Neural cell (in vitro differentiated cells): ENCODE results near the gene DOHH. TPM values are rescaled to one million over a fixed set of nuclear protein-coding genes. Genes with fewer than 3 reads are reported as not detected.

Experiments
- H2AFZ ChIP-seq: fragments of 200-600, 300-800 bp; sonication (generic), shearing (Covaris generic); 2 replicates; pipeline ENCODE4 v1.6.0; 2014; ENCODE audit warnings: low read depth, mild to moderate bottlenecking, antibody characterized with exemption, low read length, moderate library complexity
- H3F3A ChIP-seq: fragments of 200-600 bp; shearing (Covaris generic); 2 replicates; pipeline ENCODE4 v1.6.1; 2016; ENCODE audit warnings: mild to moderate bottlenecking, moderate library complexity, mixed read lengths, antibody characterized with exemption, low read length; ENCODE audit not compliant: insufficient read depth, poor library complexity, severe bottlenecking
- H3K27ac ChIP-seq: fragments of 200-600, 300-800 bp; sonication (generic), shearing (Covaris generic); 2 replicates; pipeline ENCODE4 v1.5.1; 2014; ENCODE audit warnings: mild to moderate bottlenecking, low read length, moderate library complexity
- H3K27me3 ChIP-seq: fragments of 300-800, 200-600 bp; sonication (generic), shearing (Covaris generic); 2 replicates; pipeline ENCODE4 v1.6.0; 2014; ENCODE audit warnings: mild to moderate bottlenecking, low read depth, low read length, moderate library complexity; ENCODE audit not compliant: insufficient read depth
- H3K36me3 ChIP-seq: fragments of 300-800, 200-600 bp; sonication (generic), shearing (Covaris generic); 2 replicates; pipeline ENCODE4 v1.5.1; 2014; ENCODE audit warnings: mild to moderate bottlenecking, antibody characterized with exemption, low read length, moderate library complexity; ENCODE audit not compliant: insufficient read depth
- H3K4me2 ChIP-seq: fragments of 300-800, 200-600 bp; sonication (generic), shearing (Covaris generic); 2 replicates; pipeline ENCODE4 v1.6.0; 2014; ENCODE audit warnings: mild to moderate bottlenecking, low read length
- H3K4me3 ChIP-seq: fragments of 300-800, 200-600 bp; sonication (generic), shearing (Covaris generic); 2 replicates; pipeline ENCODE4 v1.5.1; 2014; ENCODE audit warnings: mild to moderate bottlenecking, low read length, moderate library complexity
- H3K79me2 ChIP-seq: fragments of 200-600 bp; shearing (Covaris generic); replicated peaks from 2 replicates; pipeline ENCODE4 v1.6.0; 2014; ENCODE audit warnings: mild to moderate bottlenecking, low read length, moderate library complexity; ENCODE audit not compliant: insufficient read depth
- H3K9ac ChIP-seq: fragments of 300-800, 200-600 bp; sonication (generic), shearing (Covaris generic); 2 replicates; pipeline ENCODE4 v1.6.1; 2016; ENCODE audit warnings: mild to moderate bottlenecking, low read length, mixed read lengths
- H3K9me2 ChIP-seq: fragments of 200-600 bp; shearing (Covaris generic); 2 replicates; pipeline ENCODE4 v1.6.1; 2016; ENCODE audit warnings: mild to moderate bottlenecking, low read length, mixed read lengths; ENCODE audit not compliant: insufficient read depth
- H3K9me3 ChIP-seq: fragments of 200-600, 300-800 bp; sonication (generic), shearing (Covaris generic); 2 replicates; pipeline ENCODE4 v1.6.1; 2016; ENCODE audit warnings: mild to moderate bottlenecking, mixed run types, low read length, moderate library complexity, mixed read lengths
- H4K20me1 ChIP-seq: fragments of 200-600 bp; shearing (Covaris generic); 2 replicates; pipeline ENCODE4 v1.6.1; 2016; ENCODE audit warnings: mild to moderate bottlenecking, mixed run types; ENCODE audit not compliant: insufficient read depth
- EP300 ChIP-seq: fragments of 450-650 bp; conservative IDR thresholded peaks from 2 replicates; pipeline ENCODE4 v1.6.1; 2014; ENCODE audit warnings: antibody characterized with exemption, mild to moderate bottlenecking, moderate library complexity; ENCODE audit not compliant: poor library complexity, severe bottlenecking
- EZH2 ChIP-seq: fragments of 200-600, 300-800 bp; shearing (Covaris generic), sonication (generic); IDR thresholded peaks from 2 replicates; pipeline ENCODE4 v1.6.1; 2014; ENCODE audit warnings: antibody characterized with exemption, low read length, borderline replicate concordance, mild to moderate bottlenecking; ENCODE audit not compliant: insufficient read depth, poor library complexity, severe bottlenecking
- MXI1 ChIP-seq: fragments of 450-650 bp; conservative IDR thresholded peaks from 2 replicates; pipeline ENCODE4 v1.6.1; 2014; ENCODE audit warnings: antibody characterized with exemption, mild to moderate bottlenecking; ENCODE audit not compliant: poor library complexity, severe bottlenecking
- POLR2AphosphoS5 ChIP-seq: IDR thresholded peaks from 2 replicates; pipeline ENCODE4 v1.6.1; 2012
- RAD21 ChIP-seq: fragments of 450-650 bp; conservative IDR thresholded peaks from 2 replicates; pipeline ENCODE4 v1.6.1; 2014; ENCODE audit warnings: antibody characterized with exemption, mild to moderate bottlenecking, moderate library complexity
- REST ChIP-seq: IDR thresholded peaks from 2 replicates; pipeline ENCODE4 v1.6.1; 2012; ENCODE audit warnings: borderline replicate concordance
- SMC3 ChIP-seq: fragments of 450-650 bp; conservative IDR thresholded peaks from 2 replicates; pipeline ENCODE4 v1.6.1; 2014; ENCODE audit warnings: antibody characterized with exemption, mild to moderate bottlenecking, moderate library complexity; ENCODE audit not compliant: poor library complexity
- TAF1 ChIP-seq: IDR thresholded peaks from 2 replicates; pipeline ENCODE4 v1.6.1; 2012; ENCODE audit warnings: low read depth
- polyA plus RNA-seq: library from polyadenylated mRNA; depleted of rRNA; stranded (reverse); fragments of >200 nt; gene quantifications from 2 replicates; pipeline ENCODE4 v1.2.3, GENCODE V29; 2014
- TF ChIP-seq, protein P1 (sequence below): fragments of 450-650 bp; IDR thresholded peaks from 2 replicates; pipeline ENCODE4 v1.5.1; 2014; ENCODE audit warnings: antibody characterized with exemption, mild to moderate bottlenecking, moderate library complexity; ENCODE audit not compliant: poor library complexity, severe bottlenecking

Gene DOHH
- polyA plus RNA-seq, 1 donor from 2014 or later = 20.3 TPM

DNA sequence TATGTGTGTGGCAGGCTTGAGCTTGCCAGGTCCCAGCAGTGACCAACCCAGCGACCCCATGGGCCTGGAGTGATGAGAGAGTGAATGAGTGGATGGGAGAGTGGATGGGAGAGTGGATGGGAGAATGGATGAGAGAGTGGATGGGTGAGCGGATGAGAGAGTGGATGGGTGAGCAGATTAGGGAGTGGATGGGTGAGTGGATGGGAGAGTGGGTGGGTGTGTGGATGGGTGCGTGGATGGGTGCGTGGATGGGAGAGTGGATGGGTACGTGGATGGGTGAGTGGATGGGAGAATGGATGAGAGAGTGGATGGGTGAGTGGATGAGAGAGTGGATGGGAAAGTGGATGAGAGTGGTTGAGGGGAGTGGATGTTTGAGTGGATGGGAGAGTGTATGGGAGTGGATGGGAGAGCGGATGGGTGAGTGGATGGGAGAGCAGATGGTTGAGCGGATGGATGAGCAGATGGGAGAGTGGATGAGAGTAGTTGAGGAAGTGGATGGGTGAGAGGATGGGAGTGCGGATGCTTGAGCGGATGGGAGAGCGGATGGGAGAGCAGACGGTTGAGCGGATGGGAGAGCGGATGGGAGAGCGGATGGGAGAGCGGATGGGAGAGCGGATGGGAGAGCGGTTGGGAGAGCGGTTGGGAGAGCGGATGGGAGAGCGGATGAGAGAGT lies 28.2 kb upstream of the DOHH start:
- Histone ChIP-seq H3K36me3 (peaks cover 4% of the 10 kb centered on the region), H2AFZ (no peak overlapping the region), H3K27me3 (no peaks in the 10 kb centered on the region), H3K9me3 (no peaks in the 10 kb centered on the region), H3K4me3 (no peak overlapping the region), H3K9me2 (no peaks in the 10 kb centered on the region), H3F3A (no peaks in the 10 kb centered on the region), H3K27ac (no peak overlapping the region), H3K4me2 (no peak overlapping the region), H4K20me1 (no peaks in the 10 kb centered on the region), H3K9ac (no peak overlapping the region), H3K79me2 (no peaks in the 10 kb centered on the region)
- TF ChIP-seq, protein P1, sequence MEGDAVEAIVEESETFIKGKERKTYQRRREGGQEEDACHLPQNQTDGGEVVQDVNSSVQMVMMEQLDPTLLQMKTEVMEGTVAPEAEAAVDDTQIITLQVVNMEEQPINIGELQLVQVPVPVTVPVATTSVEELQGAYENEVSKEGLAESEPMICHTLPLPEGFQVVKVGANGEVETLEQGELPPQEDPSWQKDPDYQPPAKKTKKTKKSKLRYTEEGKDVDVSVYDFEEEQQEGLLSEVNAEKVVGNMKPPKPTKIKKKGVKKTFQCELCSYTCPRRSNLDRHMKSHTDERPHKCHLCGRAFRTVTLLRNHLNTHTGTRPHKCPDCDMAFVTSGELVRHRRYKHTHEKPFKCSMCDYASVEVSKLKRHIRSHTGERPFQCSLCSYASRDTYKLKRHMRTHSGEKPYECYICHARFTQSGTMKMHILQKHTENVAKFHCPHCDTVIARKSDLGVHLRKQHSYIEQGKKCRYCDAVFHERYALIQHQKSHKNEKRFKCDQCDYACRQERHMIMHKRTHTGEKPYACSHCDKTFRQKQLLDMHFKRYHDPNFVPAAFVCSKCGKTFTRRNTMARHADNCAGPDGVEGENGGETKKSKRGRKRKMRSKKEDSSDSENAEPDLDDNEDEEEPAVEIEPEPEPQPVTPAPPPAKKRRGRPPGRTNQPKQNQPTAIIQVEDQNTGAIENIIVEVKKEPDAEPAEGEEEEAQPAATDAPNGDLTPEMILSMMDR = no peak
- TF ChIP-seq EP300 (no peak), RAD21 (no peak), TAF1 (no peak), REST (no peak), SMC3 (no peak), POLR2AphosphoS5 (no peak), EZH2 (no peak), MXI1 (no peak)

- no peak overlapping the region for H3K27ac ChIP-seq
- peaks cover 4% of the 10 kb centered on the region for H3K36me3 ChIP-seq
- no peak for TF ChIP-seq RAD21
- TF ChIP-seq, protein P1 = no peak
- TF ChIP-seq MXI1 = no peak
- no peak for TF ChIP-seq SMC3
- TF ChIP-seq EZH2 = no peak
- TF ChIP-seq TAF1 = no peak
- no peak for TF ChIP-seq REST
- TF ChIP-seq POLR2AphosphoS5 = no peak
Observed at GRCh38 chr19:3528080-3528479, 27.6 kb upstream of the DOHH start.

More at GRCh38 chr19:3528080-3528479, 27.6 kb upstream of the DOHH start:
- no peak overlapping the region for H2AFZ ChIP-seq
- H3K9me2 ChIP-seq = no peaks in the 10 kb centered on the region
- H3K9ac ChIP-seq = no peak overlapping the region
- no peaks in the 10 kb centered on the region for H4K20me1 ChIP-seq
- H3K4me2 ChIP-seq = no peak overlapping the region
- H3K79me2 ChIP-seq = no peaks in the 10 kb centered on the region
- no peaks in the 10 kb centered on the region for H3F3A ChIP-seq
- no peak overlapping the region for H3K4me3 ChIP-seq
- no peaks in the 10 kb centered on the region for H3K27me3 ChIP-seq
- H3K9me3 ChIP-seq = no peaks in the 10 kb centered on the region
